ENCODE data around the gene ZFPL1.

GRCh38 chr11:65120831-65121230 lies 36.8 kb downstream of the ZFPL1 start:
- no peak for TF ChIP-seq CREB1 (IDR thresholded peaks at IDR 0.05; ENCODE audit: low read depth)
- no peak for TF ChIP-seq NFIC (IDR thresholded peaks at IDR 0.05)
- TF ChIP-seq EP300 (IDR thresholded peaks at IDR 0.05; ENCODE audit: borderline replicate concordance): no peak
- TF ChIP-seq YY1 (IDR thresholded peaks at IDR 0.05; ENCODE audit: low read depth): no peak
- TF ChIP-seq MAX (IDR thresholded peaks at IDR 0.05): no peak
- TF ChIP-seq RAD21 (IDR thresholded peaks at IDR 0.05; ENCODE audit: low read depth): no peak
- no peak for TF ChIP-seq TCF12 (IDR thresholded peaks at IDR 0.05; ENCODE audit: low read depth)
- no peak for TF ChIP-seq ZBTB7A (IDR thresholded peaks at IDR 0.05; ENCODE audit: low read depth)
